Transverse colon (tissue), 3 donors: ENCODE data around the gene JAKMIP1.

Experiments
- POLR2A ChIP-seq: fragments of 450-650 bp; IDR thresholded peaks from one replicate; pipeline ENCODE4 v1.6.1; 2016; ENCODE audit warnings: antibody characterized with exemption, mild to moderate bottlenecking, moderate library complexity
- TF ChIP-seq, protein P1 (sequence below), 5 experiments: fragments of 200-600 bp in 3 of 5; fragments of 450-650 bp in 2 of 5; sonication (generic) in 3 of 5; IDR thresholded peaks; 1 replicate in 2 of 5; 2 replicates in 3 of 5; pipeline ENCODE4 v1.5.1; 2016 to 2017; ENCODE audit warnings: antibody characterized with exemption in 5 of 5, inconsistent platforms in 3 of 5, mild to moderate bottlenecking in 2 of 5, moderate library complexity in 1 of 5

DNA sequence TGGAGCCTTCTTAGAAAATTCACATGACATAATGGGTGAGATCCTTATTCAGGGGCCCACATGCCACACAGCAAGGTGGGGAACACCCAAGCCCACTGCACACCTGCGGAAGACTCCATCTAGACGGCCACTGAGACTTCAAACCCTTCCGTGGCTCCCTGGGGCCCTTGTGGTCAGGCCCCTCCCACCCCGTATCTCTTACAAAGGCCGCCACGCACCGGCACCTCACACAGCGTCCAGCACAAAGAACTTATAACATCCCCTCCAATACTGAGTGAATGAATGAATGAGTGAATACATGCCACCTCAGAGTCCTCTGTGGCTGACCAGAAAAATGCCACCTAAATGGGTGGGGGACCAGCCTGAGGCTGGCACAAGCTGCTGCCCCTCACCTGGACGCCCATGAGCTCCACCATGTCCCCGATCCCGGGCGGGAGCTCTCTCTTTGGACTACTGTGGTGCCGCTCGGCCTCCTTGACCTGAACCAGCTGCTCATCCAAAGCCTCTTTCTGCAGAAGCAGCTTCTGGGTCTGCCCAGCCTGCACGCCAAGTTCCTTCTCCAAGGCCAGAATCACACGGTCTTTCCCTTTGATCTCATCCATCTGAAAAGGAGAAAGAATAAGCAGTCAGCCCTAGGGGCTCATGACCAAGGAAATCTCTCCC, 115.2 kb downstream of the JAKMIP1 start:
- TF ChIP-seq, protein P1, sequence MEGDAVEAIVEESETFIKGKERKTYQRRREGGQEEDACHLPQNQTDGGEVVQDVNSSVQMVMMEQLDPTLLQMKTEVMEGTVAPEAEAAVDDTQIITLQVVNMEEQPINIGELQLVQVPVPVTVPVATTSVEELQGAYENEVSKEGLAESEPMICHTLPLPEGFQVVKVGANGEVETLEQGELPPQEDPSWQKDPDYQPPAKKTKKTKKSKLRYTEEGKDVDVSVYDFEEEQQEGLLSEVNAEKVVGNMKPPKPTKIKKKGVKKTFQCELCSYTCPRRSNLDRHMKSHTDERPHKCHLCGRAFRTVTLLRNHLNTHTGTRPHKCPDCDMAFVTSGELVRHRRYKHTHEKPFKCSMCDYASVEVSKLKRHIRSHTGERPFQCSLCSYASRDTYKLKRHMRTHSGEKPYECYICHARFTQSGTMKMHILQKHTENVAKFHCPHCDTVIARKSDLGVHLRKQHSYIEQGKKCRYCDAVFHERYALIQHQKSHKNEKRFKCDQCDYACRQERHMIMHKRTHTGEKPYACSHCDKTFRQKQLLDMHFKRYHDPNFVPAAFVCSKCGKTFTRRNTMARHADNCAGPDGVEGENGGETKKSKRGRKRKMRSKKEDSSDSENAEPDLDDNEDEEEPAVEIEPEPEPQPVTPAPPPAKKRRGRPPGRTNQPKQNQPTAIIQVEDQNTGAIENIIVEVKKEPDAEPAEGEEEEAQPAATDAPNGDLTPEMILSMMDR (IDR thresholded peaks at IDR 0.05): no peak
- TF ChIP-seq POLR2A: no peak
